ENCODE data around the gene SMPDL3A.

The SMPDL3A gene

DNA sequence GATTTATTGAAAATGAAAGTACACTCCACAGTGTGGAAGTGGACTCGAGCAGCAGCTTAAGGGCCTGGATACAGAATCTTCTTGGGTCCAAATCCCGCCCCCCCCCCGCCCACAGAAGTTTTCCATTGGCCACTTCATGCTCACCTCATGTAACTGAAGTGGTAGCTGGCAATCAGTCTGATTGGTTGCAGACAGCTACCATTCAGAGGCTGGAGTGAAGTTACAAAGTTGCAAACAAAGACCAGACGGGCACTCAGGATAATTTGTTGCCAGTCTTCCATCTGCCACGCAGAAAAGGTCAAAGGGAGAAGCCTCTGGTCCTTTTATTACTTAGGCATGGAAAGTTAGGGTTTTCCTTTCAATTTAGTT, 35.4 kb upstream of the SMPDL3A start:
- H2BK120ac ChIP-seq (ENCODE audit: low read depth, low read length): no peak overlapping the region
- WGBS: 66% methylated on average over 4 of the region's 5 CpGs
- peak overlapping the region; percentile 68 for H3K9ac ChIP-seq (ENCODE audit: low read length)
- no peak for DNase-seq
- no peak overlapping the region for H3K27ac ChIP-seq (ENCODE audit: low read length, poor library complexity, severe bottlenecking)
- H3K14ac ChIP-seq (ENCODE audit: low read length in 2 of 2): no peak overlapping the region
- H3K4me2 ChIP-seq (ENCODE audit: low read length, poor library complexity, severe bottlenecking): no peak overlapping the region
- H3K4me3 ChIP-seq (ENCODE audit: insufficient read depth in 1 of 2, low read depth in 1 of 2, low read length in 2 of 2): peak overlapping the region in 1 of 2 experiments; percentile 64
- H2AK5ac ChIP-seq (ENCODE audit: low read length, severe bottlenecking): no peak overlapping the region
- H2BK15ac ChIP-seq (ENCODE audit: low read depth, poor library complexity, severe bottlenecking): no peak overlapping the region
- no peaks in the 10 kb centered on the region for H3K9me3 ChIP-seq (ENCODE audit: control insufficient read depth, low read length)
- H4K8ac ChIP-seq (ENCODE audit: low read length): no peak overlapping the region
- no peak overlapping the region for H3K18ac ChIP-seq (ENCODE audit: low read depth in 1 of 2, low read length in 2 of 2)
- no peak overlapping the region for H2BK5ac ChIP-seq (ENCODE audit: low read depth, low read length, poor library complexity, severe bottlenecking)
- no peak overlapping the region for H4K91ac ChIP-seq (ENCODE audit: low read length)
- H3K79me1 ChIP-seq (replicated peaks; ENCODE audit: low read length, poor library complexity, severe bottlenecking): no peaks in the 10 kb centered on the region
- H3K27me3 ChIP-seq (ENCODE audit: control insufficient read depth in 1 of 2, insufficient read depth in 1 of 2, low read length in 2 of 2): no peaks in the 10 kb centered on the region
- no peak overlapping the region for H3K4ac ChIP-seq (ENCODE audit: low read depth in 1 of 2, low read length in 2 of 2)
- no peaks in the 10 kb centered on the region for H3K4me1 ChIP-seq (ENCODE audit: control insufficient read depth, insufficient read depth, low read depth, low read length)
- H2AFZ ChIP-seq (ENCODE audit: low read depth, low read length): no peak overlapping the region
- no peak overlapping the region for H3K23ac ChIP-seq (ENCODE audit: low read length in 2 of 2)
- no peak overlapping the region for H2BK12ac ChIP-seq (ENCODE audit: low read length in 2 of 2)
- no peaks in the 10 kb centered on the region for H3K36me3 ChIP-seq (ENCODE audit: control insufficient read depth in 1 of 2, insufficient read depth in 2 of 2, low read depth in 1 of 2, low read length in 2 of 2)

GRCh38 chr6:122754191-122754731, 34.8 kb upstream of the SMPDL3A start:
- DNase-seq: no peak
- no peak overlapping the region for H2BK15ac ChIP-seq (ENCODE audit: low read depth, poor library complexity, severe bottlenecking)
- no peak overlapping the region for H4K8ac ChIP-seq (ENCODE audit: low read length)
- no peaks in the 10 kb centered on the region for H3K4me1 ChIP-seq (ENCODE audit: control insufficient read depth, insufficient read depth, low read depth, low read length)
- 86% methylated on average over 5 of the region's 5 CpGs for WGBS
- H2AK5ac ChIP-seq (ENCODE audit: low read length, severe bottlenecking): no peak overlapping the region
- no peaks in the 10 kb centered on the region for H3K9me3 ChIP-seq (ENCODE audit: control insufficient read depth, low read length)
- H2BK120ac ChIP-seq (ENCODE audit: low read depth, low read length): no peak overlapping the region
- H3K14ac ChIP-seq (ENCODE audit: low read length in 2 of 2): no peak overlapping the region
- no peak overlapping the region for H4K91ac ChIP-seq (ENCODE audit: low read length)
- no peaks in the 10 kb centered on the region for H3K79me1 ChIP-seq (replicated peaks; ENCODE audit: low read length, poor library complexity, severe bottlenecking)
- H3K4me3 ChIP-seq (ENCODE audit: insufficient read depth in 1 of 2, low read depth in 1 of 2, low read length in 2 of 2): no peak overlapping the region
- no peak overlapping the region for H3K9ac ChIP-seq (ENCODE audit: low read length)
- H3K4ac ChIP-seq (ENCODE audit: low read depth in 1 of 2, low read length in 2 of 2): no peak overlapping the region
- H2BK5ac ChIP-seq (ENCODE audit: low read depth, low read length, poor library complexity, severe bottlenecking): no peak overlapping the region
- no peak overlapping the region for H3K4me2 ChIP-seq (ENCODE audit: low read length, poor library complexity, severe bottlenecking)
- no peak overlapping the region for H3K27ac ChIP-seq (ENCODE audit: low read length, poor library complexity, severe bottlenecking)
- H3K27me3 ChIP-seq (ENCODE audit: control insufficient read depth in 1 of 2, insufficient read depth in 1 of 2, low read length in 2 of 2): no peaks in the 10 kb centered on the region
- no peak overlapping the region for H3K18ac ChIP-seq (ENCODE audit: low read depth in 1 of 2, low read length in 2 of 2)
- H3K23ac ChIP-seq (ENCODE audit: low read length in 2 of 2): no peak overlapping the region
- no peaks in the 10 kb centered on the region for H3K36me3 ChIP-seq (ENCODE audit: control insufficient read depth in 1 of 2, insufficient read depth in 2 of 2, low read depth in 1 of 2, low read length in 2 of 2)
- no peak overlapping the region for H2BK12ac ChIP-seq (ENCODE audit: low read length in 2 of 2)
- no peak overlapping the region for H2AFZ ChIP-seq (ENCODE audit: low read depth, low read length)

- Histone ChIP-seq H3K18ac (ENCODE audit: low read depth in 1 of 2, low read length in 2 of 2) (no peak overlapping the region), H2BK15ac (ENCODE audit: low read depth, poor library complexity, severe bottlenecking) (no peak overlapping the region), H3K9me3 (ENCODE audit: control insufficient read depth, low read length) (no peaks in the 10 kb centered on the region), H3K9ac (ENCODE audit: low read length) (no peak overlapping the region), H2BK12ac (ENCODE audit: low read length in 2 of 2) (no peak overlapping the region), H4K91ac (ENCODE audit: low read length) (no peak overlapping the region), H3K27me3 (ENCODE audit: control insufficient read depth in 1 of 2, insufficient read depth in 1 of 2, low read length in 2 of 2) (no peaks in the 10 kb centered on the region), H3K27ac (ENCODE audit: low read length, poor library complexity, severe bottlenecking) (no peak overlapping the region), H3K36me3 (ENCODE audit: control insufficient read depth in 1 of 2, insufficient read depth in 2 of 2, low read depth in 1 of 2, low read length in 2 of 2) (no peaks in the 10 kb centered on the region), H3K79me1 (replicated peaks; ENCODE audit: low read length, poor library complexity, severe bottlenecking) (no peaks in the 10 kb centered on the region), H2BK120ac (ENCODE audit: low read depth, low read length) (no peak overlapping the region), H4K8ac (ENCODE audit: low read length) (no peak overlapping the region), H2AK5ac (ENCODE audit: low read length, severe bottlenecking) (no peak overlapping the region), H3K14ac (ENCODE audit: low read length in 2 of 2) (no peak overlapping the region), H3K4me1 (ENCODE audit: control insufficient read depth, insufficient read depth, low read depth, low read length) (no peaks in the 10 kb centered on the region), H2BK5ac (ENCODE audit: low read depth, low read length, poor library complexity, severe bottlenecking) (no peak overlapping the region), H3K4ac (ENCODE audit: low read depth in 1 of 2, low read length in 2 of 2) (no peak overlapping the region), H3K4me3 (ENCODE audit: insufficient read depth in 1 of 2, low read depth in 1 of 2, low read length in 2 of 2) (no peak overlapping the region), H3K23ac (ENCODE audit: low read length in 2 of 2) (no peak overlapping the region), H3K4me2 (ENCODE audit: low read length, poor library complexity, severe bottlenecking) (no peak overlapping the region), H2AFZ (ENCODE audit: low read depth, low read length) (no peak overlapping the region)
- WGBS: 92% methylated on average over 9 of the region's 9 CpGs
- no peak for DNase-seq
These were observed 33.2 kb upstream of the SMPDL3A start for GRCh38 chr6:122755901-122756300.

DNA sequence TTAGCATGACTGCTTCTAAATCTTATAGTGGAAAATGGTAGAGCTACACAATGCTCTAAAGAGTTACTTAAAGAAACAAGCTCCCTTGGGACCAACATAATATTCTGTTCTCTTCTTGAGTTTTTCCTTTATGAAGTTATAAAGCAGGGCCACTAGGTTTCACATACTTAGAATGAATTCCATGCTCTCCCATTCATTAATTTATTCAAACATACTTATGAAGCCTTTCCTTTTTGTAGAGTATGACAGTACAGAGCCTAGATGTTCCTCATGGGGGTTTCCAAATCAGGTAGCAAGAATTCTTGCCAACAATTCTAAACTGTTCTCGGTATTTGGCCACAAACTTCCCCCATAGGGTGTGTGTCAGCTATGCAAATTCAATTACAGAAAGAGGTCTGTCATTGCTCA, 30.1 kb upstream of the SMPDL3A start:
- Histone ChIP-seq H3K4me2 (ENCODE audit: low read length, poor library complexity, severe bottlenecking) (no peak overlapping the region), H3K27me3 (ENCODE audit: control insufficient read depth in 1 of 2, insufficient read depth in 1 of 2, low read length in 2 of 2) (no peaks in the 10 kb centered on the region), H3K9ac (ENCODE audit: low read length) (no peak overlapping the region), H2BK120ac (ENCODE audit: low read depth, low read length) (no peak overlapping the region), H2BK12ac (ENCODE audit: low read length in 2 of 2) (no peak overlapping the region), H3K23ac (ENCODE audit: low read length in 2 of 2) (no peak overlapping the region), H3K4ac (ENCODE audit: low read depth in 1 of 2, low read length in 2 of 2) (no peak overlapping the region), H4K8ac (ENCODE audit: low read length) (no peak overlapping the region), H3K4me3 (ENCODE audit: insufficient read depth in 1 of 2, low read depth in 1 of 2, low read length in 2 of 2) (no peak overlapping the region), H3K9me3 (ENCODE audit: control insufficient read depth, low read length) (no peaks in the 10 kb centered on the region), H3K4me1 (ENCODE audit: control insufficient read depth, insufficient read depth, low read depth, low read length) (no peaks in the 10 kb centered on the region), H2BK15ac (ENCODE audit: low read depth, poor library complexity, severe bottlenecking) (no peak overlapping the region), H2AFZ (ENCODE audit: low read depth, low read length) (no peak overlapping the region), H2BK5ac (ENCODE audit: low read depth, low read length, poor library complexity, severe bottlenecking) (no peak overlapping the region), H3K27ac (ENCODE audit: low read length, poor library complexity, severe bottlenecking) (no peak overlapping the region), H3K79me1 (replicated peaks; ENCODE audit: low read length, poor library complexity, severe bottlenecking) (no peaks in the 10 kb centered on the region), H3K14ac (ENCODE audit: low read length in 2 of 2) (no peak overlapping the region), H3K18ac (ENCODE audit: low read depth in 1 of 2, low read length in 2 of 2) (no peak overlapping the region), H3K36me3 (ENCODE audit: control insufficient read depth in 1 of 2, insufficient read depth in 2 of 2, low read depth in 1 of 2, low read length in 2 of 2) (no peaks in the 10 kb centered on the region), H2AK5ac (ENCODE audit: low read length, severe bottlenecking) (no peak overlapping the region), H4K91ac (ENCODE audit: low read length) (no peak overlapping the region)
- no peak for DNase-seq
- WGBS: 80% methylated on average over 1 of the region's 1 CpG
